ENCODE measurements around the gene ERFL. TPM values are rescaled to one million over a fixed set of nuclear protein-coding genes. Genes with fewer than 3 reads are reported as not detected.
A peak's percentile ranks its signal among the peaks of the same experiment; 100 is the strongest.

ERFL gene
- polyA plus RNA-seq, 1 experiment: 0.04 TPM

GRCh38 chr19:41872775-41873647 is 55.2 kb downstream of the ERFL start:
- CTCF ChIA-PET: interaction anchor here (0.6 to 2.0 kb wide), 16 partner anchors 8 to 343 kb away, joined by 3 to 11 read pairs (median 5); partner anchors contain the start of genes ARHGEF1, RABAC1 and RPS19
- Histone ChIP-seq H3K4me3 (ENCODE audit: low read depth, low read length) (no peak overlapping the region), H3K36me3 (ENCODE audit: control insufficient read depth, insufficient read depth, low read length) (peaks cover 28% of the 10 kb centered on the region), H3K27me3 (ENCODE audit: control insufficient read depth, insufficient read depth, low read length) (no peaks in the 10 kb centered on the region)
- POLR2A ChIA-PET: interaction anchor here (1.2 kb wide), 1 partner anchor 12 kb away, joined by 4 read pairs; no protein-coding TSS in a partner anchor
- TF ChIP-seq, protein P1, sequence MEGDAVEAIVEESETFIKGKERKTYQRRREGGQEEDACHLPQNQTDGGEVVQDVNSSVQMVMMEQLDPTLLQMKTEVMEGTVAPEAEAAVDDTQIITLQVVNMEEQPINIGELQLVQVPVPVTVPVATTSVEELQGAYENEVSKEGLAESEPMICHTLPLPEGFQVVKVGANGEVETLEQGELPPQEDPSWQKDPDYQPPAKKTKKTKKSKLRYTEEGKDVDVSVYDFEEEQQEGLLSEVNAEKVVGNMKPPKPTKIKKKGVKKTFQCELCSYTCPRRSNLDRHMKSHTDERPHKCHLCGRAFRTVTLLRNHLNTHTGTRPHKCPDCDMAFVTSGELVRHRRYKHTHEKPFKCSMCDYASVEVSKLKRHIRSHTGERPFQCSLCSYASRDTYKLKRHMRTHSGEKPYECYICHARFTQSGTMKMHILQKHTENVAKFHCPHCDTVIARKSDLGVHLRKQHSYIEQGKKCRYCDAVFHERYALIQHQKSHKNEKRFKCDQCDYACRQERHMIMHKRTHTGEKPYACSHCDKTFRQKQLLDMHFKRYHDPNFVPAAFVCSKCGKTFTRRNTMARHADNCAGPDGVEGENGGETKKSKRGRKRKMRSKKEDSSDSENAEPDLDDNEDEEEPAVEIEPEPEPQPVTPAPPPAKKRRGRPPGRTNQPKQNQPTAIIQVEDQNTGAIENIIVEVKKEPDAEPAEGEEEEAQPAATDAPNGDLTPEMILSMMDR (IDR thresholded peaks at IDR 0.05; ENCODE audit: insufficient read depth, low read depth, low read length): peak; percentile 76
- no peak for DNase-seq (ENCODE audit: low read depth)

DNA sequence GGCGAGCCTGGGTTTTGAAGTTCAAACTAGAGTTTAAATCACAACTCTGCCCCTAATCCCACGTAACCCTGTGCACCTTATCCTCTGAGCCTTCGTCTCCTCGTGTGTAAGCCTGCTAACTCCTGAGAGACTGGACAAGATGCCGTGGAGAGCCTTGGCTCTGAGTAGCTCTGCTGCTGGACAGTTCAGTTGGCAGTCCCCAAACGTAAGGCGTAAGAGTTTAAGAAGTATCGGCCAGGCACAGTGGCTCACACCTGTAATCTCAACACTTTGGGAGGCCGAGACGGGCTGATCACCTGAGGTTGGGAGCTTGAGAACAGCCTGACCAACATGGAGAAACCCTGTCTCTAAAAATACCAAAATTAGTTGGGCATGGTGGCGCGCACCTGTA is 55.9 kb downstream of the ERFL start:
- TF ChIP-seq, protein P1 (IDR thresholded peaks at IDR 0.05; ENCODE audit: insufficient read depth, low read depth, low read length): no peak

DNA sequence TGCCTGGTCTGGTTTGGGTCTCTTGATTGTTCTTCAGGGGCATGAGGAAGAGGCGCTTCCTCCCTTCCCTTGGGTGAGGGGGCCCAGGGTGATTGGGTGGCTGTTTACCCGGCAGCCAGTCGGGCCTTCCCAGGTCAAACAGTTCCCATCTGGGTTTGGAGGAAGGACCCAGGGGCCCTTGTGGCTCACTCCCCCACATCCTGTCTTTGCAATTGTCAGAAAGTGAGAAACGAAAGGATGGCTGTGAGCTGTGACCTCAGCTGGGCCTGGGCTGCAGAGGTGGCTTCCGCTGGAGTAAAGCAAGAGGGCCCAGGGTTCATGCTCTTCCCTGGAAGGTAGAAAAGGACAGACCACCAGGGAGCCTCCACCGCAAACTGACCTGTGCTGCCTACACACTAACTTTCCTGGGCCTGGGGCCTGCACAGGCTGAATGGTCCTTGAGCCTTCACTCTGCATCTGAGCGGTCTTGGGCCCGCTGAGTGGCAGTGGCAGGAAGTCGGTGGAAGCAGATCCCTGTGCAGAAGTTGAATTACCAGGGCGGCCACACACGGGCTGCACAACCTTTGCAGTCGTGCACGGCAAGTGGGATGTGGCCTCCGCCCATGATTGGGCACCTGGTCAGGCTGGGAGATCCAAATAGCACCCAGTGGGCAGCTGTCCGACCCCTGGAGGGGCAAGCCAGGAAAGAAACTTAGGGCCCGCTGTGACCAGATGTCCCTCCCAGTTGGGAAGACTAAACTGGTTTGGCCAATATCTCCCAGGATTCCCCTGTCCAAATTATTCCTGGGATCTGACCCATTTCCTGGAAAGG is 56.5 kb downstream of the ERFL start:
- CTCF ChIA-PET: interaction anchor here (0.9 to 1.9 kb wide), 6 partner anchors 7 to 87 kb away, joined by 3 to 8 read pairs (median 4); partner anchors contain the start of gene RABAC1
- H3K36me3 ChIP-seq (ENCODE audit: control insufficient read depth, insufficient read depth, low read length): peaks cover 32% of the 10 kb centered on the region

More for the DNA sequence above, 55.9 kb downstream of the ERFL start:
- H3K36me3 ChIP-seq (ENCODE audit: control insufficient read depth, insufficient read depth, low read length): peaks cover 30% of the 10 kb centered on the region
- ChIA-PET POLR2A (interaction anchor here (1.2 kb wide), 1 partner anchor 12 kb away, joined by 4 read pairs; no protein-coding TSS in a partner anchor), CTCF (interaction anchor here (0.8 to 2.0 kb wide), 10 partner anchors 7 to 86 kb away, joined by 3 to 11 read pairs (median 6); partner anchors contain the start of gene RABAC1)
- no peak overlapping the region for H3K4me3 ChIP-seq (ENCODE audit: low read depth, low read length)
- no peaks in the 10 kb centered on the region for H3K27me3 ChIP-seq (ENCODE audit: control insufficient read depth, insufficient read depth, low read length)
- no peak for DNase-seq (ENCODE audit: low read depth)

DNA sequence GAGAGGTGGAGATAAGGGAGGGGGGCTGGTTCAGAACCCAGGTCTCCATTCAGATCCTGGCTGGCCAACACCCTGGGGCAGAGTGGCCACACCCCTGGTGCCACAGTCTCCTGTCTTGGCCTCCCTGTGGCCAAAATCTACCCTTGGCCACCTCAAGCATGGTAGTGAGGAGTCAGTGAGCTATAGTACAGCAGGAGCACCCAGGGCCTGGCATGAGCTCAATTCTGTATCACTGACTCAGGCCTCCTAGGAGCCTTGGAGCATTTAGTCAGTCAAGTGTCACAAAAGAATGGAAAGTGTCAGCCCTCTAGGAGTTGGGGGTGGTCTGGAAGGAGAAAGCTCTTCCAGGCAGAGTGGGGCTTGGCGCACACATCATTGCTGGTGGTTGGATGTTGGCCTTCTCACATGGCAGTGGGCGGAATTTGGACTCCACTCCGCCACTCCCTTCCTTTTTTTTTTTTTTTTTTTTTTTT is 57.8 kb downstream of the ERFL start:
- Histone ChIP-seq H3K36me3 (ENCODE audit: control insufficient read depth, insufficient read depth, low read length) (peaks cover 36% of the 10 kb centered on the region), H3K4me3 (ENCODE audit: low read depth, low read length) (no peak overlapping the region), H3K27me3 (ENCODE audit: control insufficient read depth, insufficient read depth, low read length) (no peaks in the 10 kb centered on the region)
- no peak for DNase-seq (ENCODE audit: low read depth)
- CTCF ChIA-PET: interaction anchor here (1.9 to 2.6 kb wide), 2 partner anchors 10 to 82 kb away, joined by 4 to 7 read pairs; partner anchors contain the start of gene RPS19
- TF ChIP-seq, protein P1 (IDR thresholded peaks at IDR 0.05; ENCODE audit: insufficient read depth, low read depth, low read length): no peak
- POLR2A ChIA-PET: interaction anchor here (0.5 kb wide), 2 partner anchors 11 to 73 kb away, joined by 3 to 14 read pairs; no protein-coding TSS in a partner anchor

More for the DNA sequence above, 56.5 kb downstream of the ERFL start:
- TF ChIP-seq, protein P1 (IDR thresholded peaks at IDR 0.05; ENCODE audit: insufficient read depth, low read depth, low read length): no peak
- POLR2A ChIA-PET: interaction anchor here (1.2 kb wide), 1 partner anchor 11 kb away, joined by 4 read pairs; no protein-coding TSS in a partner anchor
- H3K4me3 ChIP-seq (ENCODE audit: low read depth, low read length): no peak overlapping the region
- H3K27me3 ChIP-seq (ENCODE audit: control insufficient read depth, insufficient read depth, low read length): no peaks in the 10 kb centered on the region
- no peak for DNase-seq (ENCODE audit: low read depth)

Measured in BJ (cell line).